CD8-positive, alpha-beta memory T cell (primary cell): ENCODE measurements around the gene RIPOR2. TPM values are rescaled to one million over a fixed set of nuclear protein-coding genes. Genes with fewer than 3 reads are reported as not detected.

Experiments
- CTCF ChIA-PET: fragments of 350-600 bp; sonication (Branson Sonifier 250); formaldehyde crosslinking; loops from one replicate; lab custom pipeline; 2021; ENCODE audit warnings: antibody characterized with exemption; lab: Charles Lee
- POLR2A ChIA-PET: fragments of 350-600 bp; sonication (Branson Sonifier 250); formaldehyde crosslinking; loops from one replicate; lab custom pipeline; 2021; ENCODE audit warnings: antibody characterized with exemption; lab: Charles Lee
- DNase-seq, 5 donors: peaks; one replicate each; pipeline versions ENCODE4 v3.0.0 to v3.0.0-alpha.2; 2020 to 2022; ENCODE audit warnings: mixed read lengths in 1 of 5
- H3K27ac ChIP-seq: one replicate; pipeline ENCODE4 v1.7.0; 2013; ENCODE audit warnings: low read depth, mild to moderate bottlenecking, low read length, moderate library complexity
- H3K27me3 ChIP-seq: 2 replicates; pipeline ENCODE4 v1.7.0; 2013; ENCODE audit warnings: low read length, mild to moderate bottlenecking; ENCODE audit not compliant: insufficient read depth, poor library complexity, severe bottlenecking
- H3K36me3 ChIP-seq: 2 replicates; pipeline ENCODE4 v1.7.0; 2013; ENCODE audit warnings: mild to moderate bottlenecking, low read length, moderate library complexity; ENCODE audit not compliant: insufficient read depth
- H3K4me1 ChIP-seq: 2 replicates; pipeline ENCODE4 v1.7.0; 2013; ENCODE audit warnings: mild to moderate bottlenecking, low read length, moderate library complexity; ENCODE audit not compliant: insufficient read depth
- H3K4me3 ChIP-seq: 2 replicates; pipeline ENCODE4 v1.7.0; 2013; ENCODE audit warnings: mild to moderate bottlenecking, low read length
- H3K9me3 ChIP-seq: 2 replicates; pipeline ENCODE4 v1.7.0; 2013; ENCODE audit warnings: mild to moderate bottlenecking, low read length
- H3K27ac Mint-ChIP-seq, 8 donors: one replicate each; pipeline ENCODE4 v1.8.0; 2020 to 2021; ENCODE audit warnings: mixed read lengths in 8 of 8, mild to moderate bottlenecking in 6 of 8, inconsistent platforms in 3 of 8, moderate library complexity in 3 of 8
- H3K27me3 Mint-ChIP-seq, 2 donors: one replicate each; pipeline ENCODE4 v1.8.0; 2020 to 2021; ENCODE audit warnings: mixed read lengths in 2 of 2, mild to moderate bottlenecking in 1 of 2, moderate library complexity in 1 of 2
- H3K36me3 Mint-ChIP-seq, 3 donors: one replicate each; pipeline ENCODE4 v1.8.0; 2020 to 2021; ENCODE audit warnings: mixed read lengths in 3 of 3, inconsistent platforms in 1 of 3, mild to moderate bottlenecking in 1 of 3
- H3K4me1 Mint-ChIP-seq, 3 donors: one replicate each; pipeline ENCODE4 v1.8.0; 2020 to 2021; ENCODE audit warnings: mixed read lengths in 3 of 3, inconsistent platforms in 1 of 3, mild to moderate bottlenecking in 1 of 3
- H3K4me3 Mint-ChIP-seq, 7 donors: one replicate each; pipeline ENCODE4 v1.8.0; 2020 to 2021; ENCODE audit warnings: mixed read lengths in 7 of 7, mild to moderate bottlenecking in 6 of 7, moderate library complexity in 4 of 7, inconsistent platforms in 2 of 7
- H3K9me3 Mint-ChIP-seq, 5 donors: one replicate each; pipeline ENCODE4 v1.8.0; 2020 to 2022; ENCODE audit warnings: mixed read lengths in 5 of 5, mild to moderate bottlenecking in 3 of 5, moderate library complexity in 2 of 5, inconsistent platforms in 1 of 5
- polyA plus RNA-seq: library from polyadenylated mRNA; unstranded; fragments of 300-500 nt; fragmentation: Illumina TruSeq; gene quantifications from one replicate; pipeline ENCODE4 v1.2.3, GENCODE V29; 2021
- total RNA-seq, 2 experiments: library from RNA; stranded (reverse); gene quantifications; one replicate each; pipeline ENCODE4 v1.2.3, GENCODE V29; 2021

Gene RIPOR2
- total and polyA plus RNA-seq, 3 experiments from 2014 or later: 54.4 to 427 (median 58.2) TPM

GRCh38 chr6:24845578-24845977 is 90.2 kb downstream of the RIPOR2 start:
- ChIA-PET POLR2A (interaction anchor here (0.6 kb wide), 1 partner anchor 80 kb away, joined by 4 read pairs; no protein-coding TSS in a partner anchor), CTCF (interaction anchor here (0.9 to 2.8 kb wide), 5 partner anchors 10 to 225 kb away, joined by 3 to 11 read pairs (median 5); no protein-coding TSS in a partner anchor)
- Mint-ChIP-seq H3K27ac (peak overlapping the region in 7 of 8 donors; percentile 55 to 88 (median 76)), H3K9me3 (no peaks in the 10 kb centered on the region), H3K4me1 (peaks cover 44 to 72% (median 70%) of the 10 kb centered on the region in 3 donors), H3K27me3 (peaks cover 0 to 4% of the 10 kb centered on the region in 2 donors), H3K36me3 (peaks cover 22 to 96% (median 52%) of the 10 kb centered on the region in 3 donors), H3K4me3 (no peak overlapping the region)
- peaks cover 40% of the 10 kb centered on the region for H3K4me1 ChIP-seq
- no peaks in the 10 kb centered on the region for H3K9me3 ChIP-seq
- H3K36me3 ChIP-seq: peaks cover 94% of the 10 kb centered on the region
- no peak overlapping the region for H3K4me3 ChIP-seq
- DNase-seq: no peak
- no peaks in the 10 kb centered on the region for H3K27me3 ChIP-seq
- H3K27ac ChIP-seq: no peak overlapping the region

DNA sequence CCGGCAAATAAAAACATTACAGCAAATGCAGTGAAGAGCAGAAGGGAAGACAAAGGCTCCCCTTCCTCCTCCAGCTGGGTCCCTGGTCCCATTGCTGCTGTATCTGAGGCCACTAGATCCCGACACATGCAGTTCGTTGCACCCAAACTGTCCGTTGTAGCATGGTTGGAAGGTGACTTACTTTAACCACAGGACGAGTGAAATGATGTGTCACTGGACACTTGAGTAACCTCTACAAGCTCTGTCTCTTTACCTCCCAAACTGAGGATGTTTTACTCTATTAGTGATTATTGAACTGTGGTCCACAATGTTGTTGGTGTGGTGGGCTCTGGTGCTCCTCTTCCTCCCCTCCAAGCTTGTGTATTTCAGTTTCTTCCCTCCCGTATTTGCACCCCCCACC is 90.9 kb downstream of the RIPOR2 start:
- peaks cover 0 to 4% of the 10 kb centered on the region in 2 donors for H3K27me3 Mint-ChIP-seq
- Histone ChIP-seq H3K27me3 (no peaks in the 10 kb centered on the region), H3K36me3 (peaks cover 94% of the 10 kb centered on the region), H3K4me1 (peaks cover 46% of the 10 kb centered on the region), H3K4me3 (no peak overlapping the region), H3K9me3 (no peaks in the 10 kb centered on the region), H3K27ac (no peak overlapping the region)
- H3K36me3 Mint-ChIP-seq: peaks cover 18 to 96% (median 48%) of the 10 kb centered on the region in 3 donors
- CTCF ChIA-PET: interaction anchor here (1.1 to 2.8 kb wide), 3 partner anchors 11 to 173 kb away, joined by 3 to 11 read pairs (median 6); no protein-coding TSS in a partner anchor
- H3K4me1 Mint-ChIP-seq: peaks cover 50 to 73% (median 73%) of the 10 kb centered on the region in 3 donors
- peak overlapping the region in 6 of 8 donors; percentile 55 to 82 (median 76) for H3K27ac Mint-ChIP-seq
- H3K4me3 Mint-ChIP-seq: no peak overlapping the region
- no peaks in the 10 kb centered on the region for H3K9me3 Mint-ChIP-seq
- DNase-seq: no peak
- POLR2A ChIA-PET: interaction anchor here (0.6 kb wide), 1 partner anchor 80 kb away, joined by 4 read pairs; no protein-coding TSS in a partner anchor

- Mint-ChIP-seq H3K4me3 (no peak overlapping the region), H3K27ac (peak overlapping the region in 4 of 8 donors; percentile 48 to 79 (median 63)), H3K4me1 (peaks cover 52 to 79% (median 74%) of the 10 kb centered on the region in 3 donors), H3K27me3 (no peaks in the 10 kb centered on the region), H3K36me3 (peaks cover 15 to 96% (median 47%) of the 10 kb centered on the region in 3 donors), H3K9me3 (no peaks in the 10 kb centered on the region)
- Histone ChIP-seq H3K27me3 (no peaks in the 10 kb centered on the region), H3K4me3 (no peak overlapping the region), H3K27ac (no peak overlapping the region), H3K9me3 (no peaks in the 10 kb centered on the region), H3K4me1 (peaks cover 55% of the 10 kb centered on the region), H3K36me3 (peaks cover 90% of the 10 kb centered on the region)
- ChIA-PET POLR2A (no interaction called here), CTCF (interaction anchor here (1.0 to 2.8 kb wide), 4 partner anchors 10 to 174 kb away, joined by 3 to 11 read pairs (median 4); no protein-coding TSS in a partner anchor)
- no peak for DNase-seq
Observed at GRCh38 chr6:24844061-24844460, 91.7 kb downstream of the RIPOR2 start.

DNA sequence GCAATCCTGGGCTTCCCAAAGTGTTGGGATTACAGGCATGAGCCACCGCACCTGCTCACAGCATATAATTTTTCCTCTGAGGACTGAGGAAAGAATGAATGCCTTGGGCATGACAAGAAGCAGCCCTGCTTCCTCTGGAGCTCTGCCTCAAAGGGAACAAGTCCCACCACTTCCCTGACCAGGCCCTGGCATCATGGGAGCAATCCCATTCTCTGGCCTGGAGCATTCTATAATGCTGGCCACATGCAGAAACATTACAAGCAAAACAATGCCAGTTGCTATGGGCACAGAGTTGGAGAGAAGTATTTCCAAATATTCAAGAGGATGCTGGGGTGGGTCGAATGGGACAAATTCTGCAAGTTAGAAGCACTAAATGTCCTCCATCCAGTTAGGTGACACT is 95.6 kb downstream of the RIPOR2 start:
- Mint-ChIP-seq H3K27me3 (peaks cover 0 to 5% of the 10 kb centered on the region in 2 donors), H3K4me3 (peak overlapping the region in 2 of 7 donors; percentile 23 to 25), H3K36me3 (peaks cover under 1 to 89% (median 42%) of the 10 kb centered on the region in 3 donors), H3K4me1 (peaks cover 58 to 82% (median 81%) of the 10 kb centered on the region in 3 donors), H3K27ac (peak overlapping the region in 7 of 8 donors; percentile 40 to 92 (median 67)), H3K9me3 (no peaks in the 10 kb centered on the region)
- Histone ChIP-seq H3K27me3 (no peaks in the 10 kb centered on the region), H3K9me3 (no peaks in the 10 kb centered on the region), H3K27ac (no peak overlapping the region), H3K4me3 (no peak overlapping the region), H3K4me1 (peaks cover 49% of the 10 kb centered on the region), H3K36me3 (peaks cover 76% of the 10 kb centered on the region)
- CTCF ChIA-PET: interaction anchor here (0.9 to 1.5 kb wide), 2 partner anchors 60 to 231 kb away, joined by 3 to 4 read pairs; no protein-coding TSS in a partner anchor
- no peak for DNase-seq
- POLR2A ChIA-PET: no interaction called here

- Histone ChIP-seq H3K27me3 (no peaks in the 10 kb centered on the region), H3K4me3 (no peak overlapping the region), H3K27ac (no peak overlapping the region), H3K36me3 (peaks cover 80% of the 10 kb centered on the region), H3K4me1 (peaks cover 53% of the 10 kb centered on the region), H3K9me3 (no peaks in the 10 kb centered on the region)
- POLR2A ChIA-PET: interaction anchor here (0.5 kb wide), 1 partner anchor 203 kb away, joined by 3 read pairs; no protein-coding TSS in a partner anchor
- peak overlapping the region in 7 of 8 donors; percentile 37 to 92 (median 80) for H3K27ac Mint-ChIP-seq
- CTCF ChIA-PET: no interaction called here
- H3K4me1 Mint-ChIP-seq: peaks cover 60 to 89% (median 85%) of the 10 kb centered on the region in 3 donors
- peaks cover 13 to 91% (median 50%) of the 10 kb centered on the region in 3 donors for H3K36me3 Mint-ChIP-seq
- no peak overlapping the region for H3K4me3 Mint-ChIP-seq
- peak in 1 of 5 donors; percentile 59 for DNase-seq
- H3K9me3 Mint-ChIP-seq: no peaks in the 10 kb centered on the region
- H3K27me3 Mint-ChIP-seq: peaks cover 0 to 5% of the 10 kb centered on the region in 2 donors
Observed at GRCh38 chr6:24838994-24839393, 96.8 kb downstream of the RIPOR2 start.

- CTCF ChIA-PET: no interaction called here
Observed at GRCh38 chr6:24838081-24838480, 97.7 kb downstream of the RIPOR2 start.

DNA sequence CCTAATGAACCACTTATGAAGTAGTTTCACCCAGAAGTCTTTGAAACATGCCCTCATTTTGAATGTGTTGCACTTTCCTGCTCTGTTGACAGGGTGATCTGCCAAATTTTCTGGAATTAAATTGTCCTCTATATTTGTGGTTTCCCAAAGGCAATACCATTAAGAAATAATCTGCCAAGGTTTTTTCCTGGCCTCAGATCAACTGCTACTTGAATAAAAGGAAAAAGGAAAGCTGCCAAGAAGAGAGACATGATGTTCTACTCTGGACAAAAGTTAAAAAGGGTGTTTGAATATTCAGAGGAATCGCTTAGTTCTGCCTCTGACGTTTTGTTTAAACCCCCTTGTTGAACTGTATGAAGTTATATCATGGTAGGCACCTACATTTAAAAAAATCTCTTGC is 99.7 kb downstream of the RIPOR2 start:
- peak overlapping the region in 1 of 7 donors; percentile 4 for H3K4me3 Mint-ChIP-seq
- H3K9me3 Mint-ChIP-seq: no peaks in the 10 kb centered on the region
- Histone ChIP-seq H3K27ac (no peak overlapping the region), H3K27me3 (no peaks in the 10 kb centered on the region), H3K9me3 (no peaks in the 10 kb centered on the region), H3K4me1 (peaks cover 29% of the 10 kb centered on the region), H3K36me3 (peaks cover 80% of the 10 kb centered on the region), H3K4me3 (no peak overlapping the region)
- ChIA-PET POLR2A (no interaction called here), CTCF (interaction anchor here (1.3 kb wide), 1 partner anchor 11 kb away, joined by 3 read pairs; no protein-coding TSS in a partner anchor)
- no peak for DNase-seq
- peak overlapping the region in 7 of 8 donors; percentile 21 to 78 (median 66) for H3K27ac Mint-ChIP-seq
- H3K27me3 Mint-ChIP-seq: peaks cover 0 to 6% of the 10 kb centered on the region in 2 donors
- H3K36me3 Mint-ChIP-seq: peaks cover 27 to 92% (median 52%) of the 10 kb centered on the region in 3 donors
- peaks cover 50 to 71% (median 68%) of the 10 kb centered on the region in 3 donors for H3K4me1 Mint-ChIP-seq

More at GRCh38 chr6:24838081-24838480, 97.7 kb downstream of the RIPOR2 start:
- POLR2A ChIA-PET: interaction anchor here (0.6 kb wide), 2 partner anchors 14 to 17 kb away, joined by 3 read pairs; no protein-coding TSS in a partner anchor
- DNase-seq: no peak
- Mint-ChIP-seq H3K9me3 (no peaks in the 10 kb centered on the region), H3K36me3 (peaks cover 19 to 91% (median 51%) of the 10 kb centered on the region in 3 donors), H3K4me1 (peaks cover 61 to 86% (median 83%) of the 10 kb centered on the region in 3 donors), H3K27ac (peak overlapping the region; percentile 2 to 90 (median 70)), H3K4me3 (peak overlapping the region in 1 of 7 donors; percentile 12), H3K27me3 (peaks cover 0 to 5% of the 10 kb centered on the region in 2 donors)
- Histone ChIP-seq H3K9me3 (no peaks in the 10 kb centered on the region), H3K4me3 (no peak overlapping the region), H3K36me3 (peaks cover 80% of the 10 kb centered on the region), H3K27ac (no peak overlapping the region), H3K4me1 (peaks cover 48% of the 10 kb centered on the region), H3K27me3 (no peaks in the 10 kb centered on the region)
